Body of pancreas (tissue), 4 donors: Measurements from ENCODE around the gene SLC6A17.

Experiments
- POLR2A ChIP-seq, 3 donors: fragments of 450-650 bp; IDR thresholded peaks; one replicate each; pipeline ENCODE4 v1.6.1; 2016; ENCODE audit warnings: antibody characterized with exemption in 3 of 3, mild to moderate bottlenecking in 2 of 3
- TF ChIP-seq, protein P1 (sequence below), 7 experiments: fragments of 450-650 bp in 4 of 7; fragments of 200-600 bp in 3 of 7; sonication (generic) in 3 of 7; IDR thresholded peaks; one replicate each; pipeline ENCODE4 v1.5.1; 2016 to 2019; ENCODE audit warnings: antibody characterized with exemption in 7 of 7

DNA sequence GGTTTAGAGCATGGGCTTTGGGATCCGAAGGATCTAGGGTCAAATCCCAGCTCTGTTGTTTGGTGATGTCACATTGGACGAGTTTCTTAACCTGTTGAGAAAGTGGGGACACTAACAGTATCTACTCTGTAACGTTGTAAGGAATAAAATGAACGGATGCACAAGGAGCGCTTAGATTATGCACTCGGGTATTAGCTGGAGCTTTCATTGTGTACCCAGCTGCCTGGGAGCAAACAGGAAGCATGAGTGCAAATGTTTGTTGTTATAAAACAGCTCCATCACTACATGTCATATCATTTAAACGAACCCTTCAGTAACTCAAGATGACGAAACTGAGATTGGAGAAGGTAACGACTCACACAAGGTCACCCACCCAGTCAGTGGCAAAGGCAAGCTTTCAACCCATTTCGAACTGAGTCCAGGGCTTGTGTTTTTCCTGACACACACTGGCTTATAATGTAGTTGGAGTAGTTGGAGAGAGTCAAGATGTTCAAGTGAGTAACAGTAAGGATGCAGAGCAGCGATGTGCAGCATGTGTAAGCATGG lies 16.2 kb upstream of the SLC6A17 start:
- TF ChIP-seq, protein P1, sequence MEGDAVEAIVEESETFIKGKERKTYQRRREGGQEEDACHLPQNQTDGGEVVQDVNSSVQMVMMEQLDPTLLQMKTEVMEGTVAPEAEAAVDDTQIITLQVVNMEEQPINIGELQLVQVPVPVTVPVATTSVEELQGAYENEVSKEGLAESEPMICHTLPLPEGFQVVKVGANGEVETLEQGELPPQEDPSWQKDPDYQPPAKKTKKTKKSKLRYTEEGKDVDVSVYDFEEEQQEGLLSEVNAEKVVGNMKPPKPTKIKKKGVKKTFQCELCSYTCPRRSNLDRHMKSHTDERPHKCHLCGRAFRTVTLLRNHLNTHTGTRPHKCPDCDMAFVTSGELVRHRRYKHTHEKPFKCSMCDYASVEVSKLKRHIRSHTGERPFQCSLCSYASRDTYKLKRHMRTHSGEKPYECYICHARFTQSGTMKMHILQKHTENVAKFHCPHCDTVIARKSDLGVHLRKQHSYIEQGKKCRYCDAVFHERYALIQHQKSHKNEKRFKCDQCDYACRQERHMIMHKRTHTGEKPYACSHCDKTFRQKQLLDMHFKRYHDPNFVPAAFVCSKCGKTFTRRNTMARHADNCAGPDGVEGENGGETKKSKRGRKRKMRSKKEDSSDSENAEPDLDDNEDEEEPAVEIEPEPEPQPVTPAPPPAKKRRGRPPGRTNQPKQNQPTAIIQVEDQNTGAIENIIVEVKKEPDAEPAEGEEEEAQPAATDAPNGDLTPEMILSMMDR (IDR thresholded peaks at IDR 0.05): no peak
- TF ChIP-seq POLR2A (IDR thresholded peaks at IDR 0.05): no peak
